GM21619 (cell line): Measurements from ENCODE around the gene CRTC3.

Experiments used
- ATAC-seq: cut with Tn5 transposase; IDR thresholded peaks from one replicate; pipeline ENCODE4 v1.9.1; 2021; ENCODE audit not compliant: unreplicated experiment

Gene CRTC3

DNA sequence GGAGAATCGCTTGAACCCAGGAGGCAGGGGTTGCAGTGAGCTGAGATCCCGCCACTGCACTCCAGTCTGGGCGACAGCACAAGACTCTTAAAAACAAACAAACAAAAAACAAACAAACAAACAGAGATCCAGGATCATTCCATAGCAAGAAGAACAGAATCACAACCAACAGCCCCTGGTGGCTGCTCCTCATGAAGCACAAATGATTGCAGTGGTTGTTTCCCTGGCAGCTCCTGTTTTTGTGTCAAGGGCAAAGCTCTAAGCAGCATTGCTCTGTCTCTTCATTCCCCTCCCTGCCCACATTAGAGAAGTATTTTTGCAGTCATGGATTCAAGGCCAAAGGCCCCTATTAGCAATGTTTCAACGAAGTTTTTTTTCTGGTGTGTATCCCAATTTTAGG lies 161.6 kb downstream of the CRTC3 start:
- ATAC-seq: no peak

- ATAC-seq: peak; percentile 77
Measured at GRCh38 chr15:90691982-90692773, 162.5 kb downstream of the CRTC3 start.
